Glutamatergic neuron (in vitro differentiated cells): ENCODE data around the gene MAMDC2. TPM values are rescaled to one million over a fixed set of nuclear protein-coding genes. Genes with fewer than 3 reads are reported as not detected.
A peak's percentile ranks its signal among the peaks of the same experiment; 100 is the strongest.
"Not testable (repeated sequence)": the region's sequence is repeated elsewhere in the genome, so short reads cannot be mapped to it uniquely, and the experiment has no call there.

ENCODE experiments used
- DNase-seq: peaks from one replicate; pipeline ENCODE4 v3.0.0; 2022
- H3K27ac Mint-ChIP-seq: one replicate; pipeline ENCODE4 v1.8.0; 2020; ENCODE audit warnings: mild to moderate bottlenecking, mixed read lengths, inconsistent platforms; ENCODE audit not compliant: unreplicated experiment
- H3K27me3 Mint-ChIP-seq: one replicate; pipeline ENCODE4 v1.8.0; 2020; ENCODE audit warnings: mild to moderate bottlenecking, moderate library complexity, mixed read lengths, inconsistent platforms; ENCODE audit not compliant: unreplicated experiment
- H3K36me3 Mint-ChIP-seq: one replicate; pipeline ENCODE4 v1.8.0; 2020; ENCODE audit warnings: mild to moderate bottlenecking, mixed read lengths, inconsistent platforms; ENCODE audit not compliant: unreplicated experiment
- H3K4me1 Mint-ChIP-seq: one replicate; pipeline ENCODE4 v1.8.0; 2020; ENCODE audit warnings: mild to moderate bottlenecking, low read depth, mixed read lengths, inconsistent platforms; ENCODE audit not compliant: unreplicated experiment
- H3K4me3 Mint-ChIP-seq: one replicate; pipeline ENCODE4 v1.8.0; 2020; ENCODE audit warnings: mild to moderate bottlenecking, mixed read lengths, inconsistent platforms; ENCODE audit not compliant: unreplicated experiment
- H3K9me3 Mint-ChIP-seq: one replicate; pipeline ENCODE4 v1.8.0; 2020; ENCODE audit warnings: mild to moderate bottlenecking, moderate library complexity, mixed read lengths, inconsistent platforms; ENCODE audit not compliant: unreplicated experiment
- CTCF ChIP-seq: fragments of 200-600 bp; sonication (generic); IDR thresholded peaks from one replicate; pipeline ENCODE4 v1.5.0; 2021; ENCODE audit not compliant: partially characterized antibody, unreplicated experiment
- total RNA-seq: library from RNA; stranded (reverse); fragmentation: NEBNext Ultra II Directional; extraction: Animal tissue kit (Norgen Biotek cat#: 25700); gene quantifications from one replicate; pipeline ENCODE4 v1.2.1, GENCODE V29; 2021; ENCODE audit not compliant: unreplicated experiment

The MAMDC2 gene
- total RNA-seq, 1 donor from 2014 or later = 0.22 TPM

GRCh38 chr9:70034271-70034711, 9.4 kb upstream of the MAMDC2 start:
- H3K36me3 Mint-ChIP-seq = peaks cover 5% of the 10 kb centered on the region
- H3K27ac Mint-ChIP-seq = no peak overlapping the region
- peaks cover 6% of the 10 kb centered on the region for H3K27me3 Mint-ChIP-seq
- H3K9me3 Mint-ChIP-seq = peaks cover 5% of the 10 kb centered on the region
- no peaks in the 10 kb centered on the region for H3K4me1 Mint-ChIP-seq
- no peak for TF ChIP-seq CTCF
- no peak for DNase-seq
- H3K4me3 Mint-ChIP-seq = no peak overlapping the region

GRCh38 chr9:70035691-70036090, 8.0 kb upstream of the MAMDC2 start:
- DNase-seq = no peak
- Mint-ChIP-seq H3K9me3 (peaks cover 7% of the 10 kb centered on the region), H3K4me1 (peaks cover 6% of the 10 kb centered on the region), H3K27ac (no peak overlapping the region), H3K27me3 (peaks cover 10% of the 10 kb centered on the region), H3K4me3 (no peak overlapping the region), H3K36me3 (peaks cover 5% of the 10 kb centered on the region)
- TF ChIP-seq CTCF = no peak

GRCh38 chr9:70036641-70037040, 7.0 kb upstream of the MAMDC2 start:
- Mint-ChIP-seq H3K27me3 (peaks cover 13% of the 10 kb centered on the region), H3K4me3 (no peak overlapping the region), H3K36me3 (peaks cover 5% of the 10 kb centered on the region), H3K9me3 (peaks cover 7% of the 10 kb centered on the region), H3K27ac (no peak overlapping the region), H3K4me1 (peaks cover 10% of the 10 kb centered on the region)
- no peak for DNase-seq
- TF ChIP-seq CTCF = no peak

GRCh38 chr9:70038171-70038621, 5.5 kb upstream of the MAMDC2 start:
- H3K27me3 Mint-ChIP-seq = peaks cover 26% of the 10 kb centered on the region
- not testable (repeated sequence) for H3K27ac Mint-ChIP-seq, H3K4me3 Mint-ChIP-seq, H3K36me3 Mint-ChIP-seq, DNase-seq
- peaks cover 11% of the 10 kb centered on the region for H3K9me3 Mint-ChIP-seq
- peaks cover 14% of the 10 kb centered on the region for H3K4me1 Mint-ChIP-seq

- Mint-ChIP-seq H3K4me1 (peaks cover 25% of the 10 kb centered on the region), H3K9me3 (peaks cover 11% of the 10 kb centered on the region), H3K27me3 (peaks cover 34% of the 10 kb centered on the region), H3K27ac (peak overlapping the region; percentile 63), H3K4me3 (no peak overlapping the region), H3K36me3 (peaks cover 5% of the 10 kb centered on the region)
- TF ChIP-seq CTCF = no peak
- no peak for DNase-seq
These were observed 3.2 kb upstream of the MAMDC2 start for GRCh38 chr9:70040376-70040903.
